Activated naive CD4-positive, alpha-beta T cell treated with anti-CD3 and anti-CD28 coated beads for 36 hours (primary cell): Measurements from ENCODE around the gene MORN4. TPM values are rescaled to one million over a fixed set of nuclear protein-coding genes. Genes with fewer than 3 reads are reported as not detected.

Experiments
- CTCF ChIA-PET: fragments of 350-600 bp; sonication (Branson Sonifier 250); formaldehyde crosslinking; loops from one replicate; lab custom pipeline; 2021; ENCODE audit warnings: antibody characterized with exemption; lab: Charles Lee
- DNase-seq: peaks from one replicate; pipeline ENCODE4 v3.0.0-alpha.2; 2020
- H3K27ac Mint-ChIP-seq: one replicate; pipeline ENCODE4 v1.8.0; 2021; ENCODE audit warnings: mild to moderate bottlenecking, mixed read lengths
- H3K27me3 Mint-ChIP-seq: one replicate; pipeline ENCODE4 v1.8.0; 2021; ENCODE audit warnings: low read depth, mixed read lengths
- H3K36me3 Mint-ChIP-seq: one replicate; pipeline ENCODE4 v1.8.0; 2021; ENCODE audit warnings: low read depth, mixed read lengths
- H3K4me1 Mint-ChIP-seq: one replicate; pipeline ENCODE4 v1.8.0; 2021; ENCODE audit warnings: low read depth, mixed read lengths
- H3K4me3 Mint-ChIP-seq: one replicate; pipeline ENCODE4 v1.8.0; 2021; ENCODE audit warnings: mild to moderate bottlenecking, moderate library complexity, mixed read lengths
- H3K9me3 Mint-ChIP-seq: one replicate; pipeline ENCODE4 v1.8.0; 2021; ENCODE audit warnings: mixed read lengths
- intact Hi-C: fragments of 100-400 bp; cut with micrococcal nuclease; formaldehyde crosslinking; loops from one replicate; pipeline ENCODE4 v1.15.1; 2023
- total RNA-seq, 2 experiments: library from RNA; stranded (reverse); gene quantifications; one replicate each; pipeline ENCODE4 v1.2.3, GENCODE V29; 2021

Gene MORN4
- total RNA-seq, 2 experiments from 2014 or later, result 10.7 TPM

GRCh38 chr10:97608991-97609561 lies 24.2 kb downstream of the MORN4 start:
- CTCF ChIA-PET, result interaction anchor here (0.6 to 1.1 kb wide), 5 partner anchors 12 to 841 kb away, joined by 3 to 4 read pairs (median 4); partner anchors contain the start of gene ANKRD2
- H3K27ac Mint-ChIP-seq, result no peak overlapping the region
- no peak for DNase-seq
- H3K4me1 Mint-ChIP-seq, result no peaks in the 10 kb centered on the region
- no peaks in the 10 kb centered on the region for H3K36me3 Mint-ChIP-seq
- no peaks in the 10 kb centered on the region for H3K9me3 Mint-ChIP-seq
- intact Hi-C loops, result no loop called here
- no peaks in the 10 kb centered on the region for H3K27me3 Mint-ChIP-seq
- H3K4me3 Mint-ChIP-seq, result no peak overlapping the region

GRCh38 chr10:97607095-97607636 lies 26.1 kb downstream of the MORN4 start:
- H3K4me3 Mint-ChIP-seq, result no peak overlapping the region
- DNase-seq, result no peak
- no peak overlapping the region for H3K27ac Mint-ChIP-seq
- H3K27me3 Mint-ChIP-seq, result no peaks in the 10 kb centered on the region
- intact Hi-C loops, result no loop called here
- H3K36me3 Mint-ChIP-seq, result no peaks in the 10 kb centered on the region
- CTCF ChIA-PET, result interaction anchor here (0.5 kb wide), 1 partner anchor 72 kb away, joined by 4 read pairs; no protein-coding TSS in a partner anchor
- H3K9me3 Mint-ChIP-seq, result no peaks in the 10 kb centered on the region
- no peaks in the 10 kb centered on the region for H3K4me1 Mint-ChIP-seq

- no peaks in the 10 kb centered on the region for H3K4me1 Mint-ChIP-seq
- H3K4me3 Mint-ChIP-seq, result no peak overlapping the region
- no peak overlapping the region for H3K27ac Mint-ChIP-seq
- H3K36me3 Mint-ChIP-seq, result no peaks in the 10 kb centered on the region
- no peaks in the 10 kb centered on the region for H3K27me3 Mint-ChIP-seq
- intact Hi-C loops, result no loop called here
- CTCF ChIA-PET, result no interaction called here
- no peak for DNase-seq
- no peaks in the 10 kb centered on the region for H3K9me3 Mint-ChIP-seq
These were observed 31.8 kb downstream of the MORN4 start for GRCh38 chr10:97601268-97602215.

GRCh38 chr10:97600616-97601015 lies 32.7 kb downstream of the MORN4 start:
- H3K4me3 Mint-ChIP-seq, result no peak overlapping the region
- CTCF ChIA-PET, result no interaction called here
- no peaks in the 10 kb centered on the region for H3K4me1 Mint-ChIP-seq
- no peak for DNase-seq
- no peaks in the 10 kb centered on the region for H3K27me3 Mint-ChIP-seq
- intact Hi-C loops, result no loop called here
- H3K27ac Mint-ChIP-seq, result no peak overlapping the region
- H3K9me3 Mint-ChIP-seq, result no peaks in the 10 kb centered on the region
- no peaks in the 10 kb centered on the region for H3K36me3 Mint-ChIP-seq

GRCh38 chr10:97599272-97599619 lies 34.1 kb downstream of the MORN4 start:
- no peak for DNase-seq
- no peaks in the 10 kb centered on the region for H3K36me3 Mint-ChIP-seq
- H3K27ac Mint-ChIP-seq, result no peak overlapping the region
- H3K9me3 Mint-ChIP-seq, result no peaks in the 10 kb centered on the region
- intact Hi-C loops, result no loop called here
- H3K27me3 Mint-ChIP-seq, result no peaks in the 10 kb centered on the region
- H3K4me1 Mint-ChIP-seq, result no peaks in the 10 kb centered on the region
- no peak overlapping the region for H3K4me3 Mint-ChIP-seq
- CTCF ChIA-PET, result interaction anchor here (0.6 kb wide), 1 partner anchor 320 kb away, joined by 6 read pairs; no protein-coding TSS in a partner anchor

- Mint-ChIP-seq H3K4me3 (no peak overlapping the region), H3K4me1 (no peaks in the 10 kb centered on the region), H3K27me3 (no peaks in the 10 kb centered on the region), H3K36me3 (no peaks in the 10 kb centered on the region), H3K27ac (no peak overlapping the region), H3K9me3 (no peaks in the 10 kb centered on the region)
- no peak for DNase-seq
- intact Hi-C loops, result no loop called here
- CTCF ChIA-PET, result interaction anchor here (0.6 to 1.4 kb wide), 4 partner anchors 27 to 320 kb away, joined by 3 to 6 read pairs (median 4); no protein-coding TSS in a partner anchor
These were observed 34.7 kb downstream of the MORN4 start for GRCh38 chr10:97598407-97599271.

GRCh38 chr10:97597778-97598177 lies 35.5 kb downstream of the MORN4 start:
- no peaks in the 10 kb centered on the region for H3K9me3 Mint-ChIP-seq
- no peaks in the 10 kb centered on the region for H3K4me1 Mint-ChIP-seq
- intact Hi-C loops, result no loop called here
- no peak for DNase-seq
- CTCF ChIA-PET, result interaction anchor here (1.2 to 1.4 kb wide), 2 partner anchors 26 to 182 kb away, joined by 3 to 4 read pairs; no protein-coding TSS in a partner anchor
- H3K27ac Mint-ChIP-seq, result no peak overlapping the region
- H3K36me3 Mint-ChIP-seq, result no peaks in the 10 kb centered on the region
- no peak overlapping the region for H3K4me3 Mint-ChIP-seq
- no peaks in the 10 kb centered on the region for H3K27me3 Mint-ChIP-seq

- DNase-seq, result no peak
- no peaks in the 10 kb centered on the region for H3K36me3 Mint-ChIP-seq
- H3K4me3 Mint-ChIP-seq, result no peak overlapping the region
- H3K27ac Mint-ChIP-seq, result no peak overlapping the region
- H3K9me3 Mint-ChIP-seq, result no peaks in the 10 kb centered on the region
- no peaks in the 10 kb centered on the region for H3K27me3 Mint-ChIP-seq
- intact Hi-C loops, result no loop called here
- no peaks in the 10 kb centered on the region for H3K4me1 Mint-ChIP-seq
- CTCF ChIA-PET, result interaction anchor here (0.6 to 1.3 kb wide), 4 partner anchors 15 to 148 kb away, joined by 3 read pairs; no protein-coding TSS in a partner anchor
These were observed 36.9 kb downstream of the MORN4 start for GRCh38 chr10:97596101-97597082.

GRCh38 chr10:97593421-97593820 lies 39.9 kb downstream of the MORN4 start:
- intact Hi-C loops, result no loop called here
- H3K9me3 Mint-ChIP-seq, result no peaks in the 10 kb centered on the region
- H3K27me3 Mint-ChIP-seq, result no peaks in the 10 kb centered on the region
- no peak overlapping the region for H3K4me3 Mint-ChIP-seq
- H3K36me3 Mint-ChIP-seq, result no peaks in the 10 kb centered on the region
- H3K4me1 Mint-ChIP-seq, result no peaks in the 10 kb centered on the region
- H3K27ac Mint-ChIP-seq, result no peak overlapping the region
- DNase-seq, result no peak
- CTCF ChIA-PET, result no interaction called here

GRCh38 chr10:97590748-97591495 lies 42.4 kb downstream of the MORN4 start:
- CTCF ChIA-PET, result interaction anchor here (0.6 to 0.8 kb wide), 4 partner anchors 23 to 351 kb away, joined by 3 to 6 read pairs (median 3); no protein-coding TSS in a partner anchor
- Mint-ChIP-seq H3K4me1 (no peaks in the 10 kb centered on the region), H3K9me3 (no peaks in the 10 kb centered on the region), H3K27me3 (no peaks in the 10 kb centered on the region), H3K4me3 (no peak overlapping the region), H3K27ac (no peak overlapping the region), H3K36me3 (no peaks in the 10 kb centered on the region)
- no peak for DNase-seq
- intact Hi-C loops, result no loop called here
